PC-9 (cell line): ENCODE measurements around the gene CLTCL1. TPM values are rescaled to one million over a fixed set of nuclear protein-coding genes. Genes with fewer than 3 reads are reported as not detected.

Experiments used
- BruUV-seq: library from RNA; stranded (reverse); fragments of 400-500 nt; replicated peaks from 2 replicates; lab custom pipeline; 2021; lab: Mats Ljungman, UMichigan
- CTCF ChIA-PET: fragments of 300-600 bp; sonication (Branson Sonifier 250); formaldehyde crosslinking; loops from one replicate; lab custom pipeline; 2022; ENCODE audit warnings: antibody characterized with exemption; lab: Charles Lee
- POLR2A ChIA-PET: fragments of 300-600 bp; sonication (Branson Sonifier 250); formaldehyde crosslinking; loops from one replicate; lab custom pipeline; 2022; ENCODE audit warnings: antibody characterized with exemption; ENCODE audit not compliant: unreplicated experiment; lab: Charles Lee
- DNase-seq, 2 experiments: peaks; one replicate each; pipeline versions ENCODE4 v3.0.0 to v3.0.0-alpha.2; 2015 to 2022; ENCODE audit warnings: mixed read lengths in 1 of 2
- H2AFZ ChIP-seq: fragments of 200-600 bp; sonication (generic); 2 replicates; pipeline ENCODE4 v1.8.1; 2017; ENCODE audit warnings: antibody characterized with exemption
- H3F3A ChIP-seq: fragments of 200-600 bp; sonication (generic); 2 replicates; pipeline ENCODE4 v1.8.1; 2017; ENCODE audit warnings: antibody characterized with exemption, mild to moderate bottlenecking, low read depth; ENCODE audit not compliant: insufficient read depth
- H3K27ac ChIP-seq: fragments of 200-600 bp; sonication (generic); 2 replicates; pipeline ENCODE4 v1.6.1; 2016; ENCODE audit warnings: mixed run types
- H3K27me3 ChIP-seq: fragments of 200-600 bp; sonication (generic); 2 replicates; pipeline ENCODE4 v1.6.1; 2016; ENCODE audit warnings: low read depth, mixed run types; ENCODE audit not compliant: insufficient read depth
- H3K36me3 ChIP-seq: fragments of 200-600 bp; sonication (generic); 2 replicates; pipeline ENCODE4 v1.6.1; 2016; ENCODE audit warnings: low read depth, mixed run types
- H3K4me1 ChIP-seq: fragments of 200-600 bp; sonication (generic); replicated peaks from 2 replicates; pipeline ENCODE4 v1.6.1; 2016; ENCODE audit warnings: mixed run types; ENCODE audit not compliant: insufficient read depth
- H3K4me2 ChIP-seq: fragments of 200-600 bp; sonication (generic); 2 replicates; pipeline ENCODE4 v1.6.1; 2017; ENCODE audit warnings: mixed run types
- H3K4me3 ChIP-seq: fragments of 200-600 bp; sonication (generic); 2 replicates; pipeline ENCODE4 v1.6.1; 2016; ENCODE audit warnings: mixed run types
- H3K79me2 ChIP-seq: fragments of 200-600 bp; sonication (generic); 2 replicates; pipeline ENCODE4 v1.6.1; 2017; ENCODE audit warnings: low read depth, mixed run types
- H3K9me2 ChIP-seq: fragments of 200-600 bp; sonication (generic); 2 replicates; pipeline ENCODE4 v1.8.1; 2017; ENCODE audit warnings: mild to moderate bottlenecking; ENCODE audit not compliant: insufficient read depth
- H3K9me3 ChIP-seq: fragments of 200-600 bp; sonication (generic); 2 replicates; pipeline ENCODE4 v1.8.1; 2016; ENCODE audit warnings: low read depth; ENCODE audit not compliant: insufficient read depth
- H4K20me1 ChIP-seq: fragments of 200-600 bp; sonication (generic); 2 replicates; pipeline ENCODE4 v1.8.1; 2017; ENCODE audit not compliant: insufficient read depth
- EZH2 ChIP-seq: fragments of 200-600 bp; sonication (generic); IDR thresholded peaks from 2 replicates; pipeline ENCODE4 v1.8.0; 2017; ENCODE audit warnings: antibody characterized with exemption, low read depth
- intact Hi-C: fragments of 100-400 bp; cut with micrococcal nuclease; formaldehyde crosslinking; loops from one replicate; pipeline ENCODE4 v1.10.0; 2022; ENCODE audit not compliant: unreplicated experiment
- total RNA-seq: library from RNA; stranded (reverse); gene quantifications from 2 replicates; pipeline ENCODE4 v1.2.3, GENCODE V29; 2021
- TF ChIP-seq, protein P1 (sequence below): fragments of 200-600 bp; sonication (generic); conservative IDR thresholded peaks from 2 replicates; pipeline ENCODE4 v1.6.1; 2017; ENCODE audit warnings: mixed run types, antibody characterized with exemption, mild to moderate bottlenecking, moderate library complexity

The CLTCL1 gene
- total RNA-seq, 1 experiment from 2014 or later: 7.2 TPM

DNA sequence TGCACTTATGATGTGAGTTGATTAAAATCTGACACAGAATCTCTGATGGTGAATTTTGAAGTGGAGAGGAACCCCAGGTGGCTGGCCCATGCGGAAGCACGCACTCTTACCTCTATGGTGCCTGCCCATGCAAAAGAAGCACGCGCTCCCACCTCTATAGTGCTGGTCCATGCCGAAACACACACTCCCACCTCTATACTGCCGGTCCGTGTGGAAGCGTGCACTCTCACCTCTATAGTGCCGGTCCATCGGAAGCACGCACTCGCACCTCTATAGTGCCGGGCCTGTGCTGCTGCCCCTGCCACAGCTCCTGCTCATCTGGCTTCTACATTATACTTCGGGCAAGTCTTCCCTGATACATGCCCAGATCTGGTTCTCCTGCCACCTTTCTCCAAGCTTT, 76.2 kb downstream of the CLTCL1 start:
- Histone ChIP-seq H3K4me2 (no peak overlapping the region), H3K27me3 (no peaks in the 10 kb centered on the region), H3F3A (no peaks in the 10 kb centered on the region; the same call in 1 of the 2 replicates), H3K9me3 (no peaks in the 10 kb centered on the region), H4K20me1 (no peaks in the 10 kb centered on the region), H3K4me1 (peaks cover 13% of the 10 kb centered on the region; the same call in 1 of the 2 replicates), H3K36me3 (no peaks in the 10 kb centered on the region), H2AFZ (no peak overlapping the region), H3K79me2 (no peaks in the 10 kb centered on the region), H3K4me3 (no peak overlapping the region), H3K9me2 (no peaks in the 10 kb centered on the region), H3K27ac (no peak overlapping the region)
- BruUV-seq: no TSS peak
- POLR2A ChIA-PET: no interaction called here
- TF ChIP-seq, protein P1, sequence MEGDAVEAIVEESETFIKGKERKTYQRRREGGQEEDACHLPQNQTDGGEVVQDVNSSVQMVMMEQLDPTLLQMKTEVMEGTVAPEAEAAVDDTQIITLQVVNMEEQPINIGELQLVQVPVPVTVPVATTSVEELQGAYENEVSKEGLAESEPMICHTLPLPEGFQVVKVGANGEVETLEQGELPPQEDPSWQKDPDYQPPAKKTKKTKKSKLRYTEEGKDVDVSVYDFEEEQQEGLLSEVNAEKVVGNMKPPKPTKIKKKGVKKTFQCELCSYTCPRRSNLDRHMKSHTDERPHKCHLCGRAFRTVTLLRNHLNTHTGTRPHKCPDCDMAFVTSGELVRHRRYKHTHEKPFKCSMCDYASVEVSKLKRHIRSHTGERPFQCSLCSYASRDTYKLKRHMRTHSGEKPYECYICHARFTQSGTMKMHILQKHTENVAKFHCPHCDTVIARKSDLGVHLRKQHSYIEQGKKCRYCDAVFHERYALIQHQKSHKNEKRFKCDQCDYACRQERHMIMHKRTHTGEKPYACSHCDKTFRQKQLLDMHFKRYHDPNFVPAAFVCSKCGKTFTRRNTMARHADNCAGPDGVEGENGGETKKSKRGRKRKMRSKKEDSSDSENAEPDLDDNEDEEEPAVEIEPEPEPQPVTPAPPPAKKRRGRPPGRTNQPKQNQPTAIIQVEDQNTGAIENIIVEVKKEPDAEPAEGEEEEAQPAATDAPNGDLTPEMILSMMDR: no peak
- TF ChIP-seq EZH2: no peak
- CTCF ChIA-PET: no interaction called here
- no peak for DNase-seq
- intact Hi-C loops: no loop called here

DNA sequence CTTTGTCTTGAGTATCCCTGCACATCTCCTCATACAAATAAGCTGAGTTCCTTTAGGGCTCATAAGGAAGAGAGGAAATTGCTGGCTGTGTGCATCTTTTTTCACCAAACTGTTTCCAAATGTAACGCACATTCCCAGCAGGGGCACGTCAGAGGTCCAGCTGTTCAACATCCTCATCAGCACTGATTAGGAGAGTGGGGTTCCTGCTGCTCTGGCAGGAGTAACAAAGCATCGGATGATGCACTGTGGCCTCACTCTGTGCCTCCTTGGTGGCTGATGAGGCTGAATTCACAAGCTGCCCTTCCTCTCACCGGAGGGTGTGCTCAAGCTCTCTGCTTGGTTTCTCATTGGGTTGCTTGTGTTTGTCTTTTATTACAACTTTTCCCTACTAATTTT, 77.4 kb downstream of the CLTCL1 start:
- CTCF ChIA-PET: no interaction called here
- H3K36me3 ChIP-seq: no peaks in the 10 kb centered on the region
- H3K4me2 ChIP-seq: no peak overlapping the region
- no peak for DNase-seq
- no peak overlapping the region for H3K27ac ChIP-seq
- intact Hi-C loops: no loop called here
- POLR2A ChIA-PET: interaction anchor here (0.7 kb wide), 1 partner anchor 1462 kb away, joined by 16 read pairs; no protein-coding TSS in a partner anchor
- H3K9me3 ChIP-seq: no peaks in the 10 kb centered on the region
- H3K4me3 ChIP-seq: no peak overlapping the region
- H3K9me2 ChIP-seq: no peaks in the 10 kb centered on the region
- no peaks in the 10 kb centered on the region for H3K79me2 ChIP-seq
- no peaks in the 10 kb centered on the region for H4K20me1 ChIP-seq
- peaks cover 13% of the 10 kb centered on the region; the same call in 1 of the 2 replicates for H3K4me1 ChIP-seq
- H3K27me3 ChIP-seq: no peaks in the 10 kb centered on the region
- no TSS peak for BruUV-seq
- no peak overlapping the region for H2AFZ ChIP-seq
- H3F3A ChIP-seq: no peaks in the 10 kb centered on the region; the same call in 1 of the 2 replicates
- TF ChIP-seq EZH2: no peak
- TF ChIP-seq, protein P1: no peak

DNA sequence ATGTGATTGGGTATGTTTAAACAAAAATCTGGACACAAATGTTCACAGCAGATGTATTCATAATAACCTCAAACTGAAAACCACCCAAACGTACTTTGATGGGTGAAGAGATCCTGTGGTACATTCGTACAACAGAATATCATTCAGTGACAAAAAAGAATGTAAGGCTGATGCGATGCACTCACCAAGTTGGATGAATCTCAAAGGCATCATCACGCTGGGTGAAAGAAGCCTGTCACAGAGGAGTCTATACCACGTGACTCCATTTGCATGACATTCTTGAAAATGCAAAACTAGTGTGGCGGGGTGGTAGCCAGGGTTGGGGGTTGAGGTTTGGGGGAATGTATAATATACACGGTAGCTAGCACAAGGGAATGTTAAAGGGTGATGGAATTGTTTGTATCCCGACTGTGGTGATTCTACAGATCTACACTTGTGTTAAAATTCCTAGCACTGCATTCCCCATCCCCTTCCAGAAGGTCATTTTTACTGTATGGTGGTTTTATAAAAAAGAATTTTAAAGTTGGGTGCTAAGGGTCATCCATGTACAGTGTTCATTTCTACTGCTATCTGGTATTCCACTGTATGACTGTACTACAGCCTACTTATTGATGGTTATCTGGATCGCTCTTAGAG, 78.0 kb downstream of the CLTCL1 start:
- no peaks in the 10 kb centered on the region for H3K36me3 ChIP-seq
- peaks cover 10% of the 10 kb centered on the region; the same call in 1 of the 2 replicates for H3K4me1 ChIP-seq
- TF ChIP-seq EZH2: no peak
- TF ChIP-seq, protein P1: no peak
- no peak overlapping the region for H3K4me3 ChIP-seq
- intact Hi-C loops: no loop called here
- H4K20me1 ChIP-seq: no peaks in the 10 kb centered on the region
- no peaks in the 10 kb centered on the region for H3K9me2 ChIP-seq
- no peak overlapping the region for H3K4me2 ChIP-seq
- no peaks in the 10 kb centered on the region for H3K9me3 ChIP-seq
- no peaks in the 10 kb centered on the region for H3K79me2 ChIP-seq
- ChIA-PET POLR2A (interaction anchor here (0.7 kb wide), 1 partner anchor 1461 kb away, joined by 16 read pairs; no protein-coding TSS in a partner anchor), CTCF (no interaction called here)
- no TSS peak for BruUV-seq
- no peaks in the 10 kb centered on the region; the same call in 1 of the 2 replicates for H3F3A ChIP-seq
- no peaks in the 10 kb centered on the region for H3K27me3 ChIP-seq
- no peak for DNase-seq
- H2AFZ ChIP-seq: no peak overlapping the region
- H3K27ac ChIP-seq: no peak overlapping the region
